ENCODE data around the gene TDRD10.

Gene TDRD10

DNA sequence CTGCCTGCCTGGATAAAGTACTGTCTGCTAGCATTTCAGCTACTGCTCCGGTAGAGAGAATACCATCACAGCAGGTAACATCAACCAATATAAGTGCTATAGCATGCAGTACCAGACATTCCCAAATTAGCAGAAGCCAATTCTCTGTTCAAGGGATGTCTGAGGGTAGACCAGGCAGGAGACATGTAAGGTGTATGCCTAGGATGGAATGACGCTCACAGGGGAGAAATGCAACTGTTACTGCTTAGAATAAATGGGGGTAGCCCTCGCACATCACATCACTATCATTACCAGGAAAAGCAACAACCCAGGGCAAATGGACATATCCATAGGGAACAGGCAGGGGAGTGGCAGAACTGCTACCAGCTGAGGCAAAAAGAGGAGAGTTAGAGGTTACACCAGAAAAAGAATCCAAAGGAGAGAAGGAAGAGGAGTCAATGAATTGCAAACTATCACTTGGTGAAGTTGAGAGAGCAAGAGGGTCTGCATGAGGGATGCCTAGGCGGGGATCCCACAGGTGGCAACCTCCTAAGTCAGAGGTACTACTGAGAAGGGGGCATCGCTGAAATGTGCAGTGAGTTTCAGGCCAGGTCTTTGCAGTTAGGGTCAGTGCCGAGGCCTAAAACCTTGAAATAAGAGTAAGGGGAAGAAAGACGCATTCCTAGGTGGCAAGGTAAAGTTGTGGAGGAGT is 55.4 kb downstream of the TDRD10 start:
- ATAC-seq (replicated peaks) (no peak), DNase-seq (no peak)
- Mint-ChIP-seq H3K27me3 (no peaks in the 10 kb centered on the region), H3K27ac (peak overlapping the region; percentile 88 to 92), H3K9me3 (no peaks in the 10 kb centered on the region), H3K4me1 (ENCODE audit: low read depth in 2 of 2) (peaks cover 33 to 40% of the 10 kb centered on the region in 2 donors), H3K4me3 (peak overlapping the region; percentile 91 to 92), H3K36me3 (ENCODE audit: insufficient read depth) (peaks cover 53% of the 10 kb centered on the region)

- Mint-ChIP-seq H3K9me3 (no peaks in the 10 kb centered on the region), H3K4me3 (peak within 1 kb of the TSS; percentile 93 to 94), H3K36me3 (ENCODE audit: insufficient read depth) (peaks cover 46% of the 10 kb centered on the region), H3K27me3 (no peaks in the 10 kb centered on the region), H3K27ac (peak within 1 kb of the TSS; percentile 88 to 92), H3K4me1 (ENCODE audit: low read depth in 2 of 2) (peaks cover 33 to 40% of the 10 kb centered on the region in 2 donors)
- ATAC-seq (replicated peaks) (peak; percentile 1), DNase-seq (peak; percentile 25 to 31 (median 29))
These were observed 56.1 kb downstream of the TDRD10 start, which contains the start of gene UBE2Q1 for GRCh38 chr1:154557939-154558719. UBE2Q1 (minus strand) TSS chr1:154558662; CDS start chr1:154558553, 109 bp downstream.

GRCh38 chr1:154558720-154559465 is 56.9 kb downstream of the TDRD10 start:
- Mint-ChIP-seq H3K4me1 (ENCODE audit: low read depth in 2 of 2) (peaks cover 29 to 40% of the 10 kb centered on the region in 2 donors), H3K4me3 (peak overlapping the region; percentile 93 to 94)
- ATAC-seq (replicated peaks): peak; percentile 90

GRCh38 chr1:154559466-154560044 is 57.5 kb downstream of the TDRD10 start:
- DNase-seq (peak; percentile 81 to 84 (median 83)), ATAC-seq (replicated peaks) (peak; percentile 43)
- no peaks in the 10 kb centered on the region for H3K27me3 Mint-ChIP-seq
- no peaks in the 10 kb centered on the region for H3K9me3 Mint-ChIP-seq
- H3K36me3 Mint-ChIP-seq (ENCODE audit: insufficient read depth): peaks cover 35% of the 10 kb centered on the region
- H3K4me1 Mint-ChIP-seq (ENCODE audit: low read depth in 2 of 2): peaks cover 29 to 39% of the 10 kb centered on the region in 2 donors
- peak overlapping the region; percentile 93 to 94 for H3K4me3 Mint-ChIP-seq
- H3K27ac Mint-ChIP-seq: peak overlapping the region; percentile 88 to 92

More at GRCh38 chr1:154558720-154559465, 56.9 kb downstream of the TDRD10 start:
- no peaks in the 10 kb centered on the region for H3K9me3 Mint-ChIP-seq
- H3K36me3 Mint-ChIP-seq (ENCODE audit: insufficient read depth): peaks cover 41% of the 10 kb centered on the region
- DNase-seq: peak; percentile 99 to 100 (median 99)
- no peaks in the 10 kb centered on the region for H3K27me3 Mint-ChIP-seq
- peak overlapping the region; percentile 88 to 92 for H3K27ac Mint-ChIP-seq

- H3K4me3 Mint-ChIP-seq: no peak overlapping the region
- H3K36me3 Mint-ChIP-seq (ENCODE audit: insufficient read depth): peaks cover 4% of the 10 kb centered on the region
- DNase-seq (no peak), ATAC-seq (replicated peaks) (no peak)
- H3K27me3 Mint-ChIP-seq: peaks cover 36 to 55% of the 10 kb centered on the region in 2 donors
- peaks cover 0 to 2% of the 10 kb centered on the region in 2 donors for H3K9me3 Mint-ChIP-seq
- H3K4me1 Mint-ChIP-seq (ENCODE audit: low read depth in 2 of 2): peaks cover 8 to 9% of the 10 kb centered on the region in 2 donors
- no peak overlapping the region for H3K27ac Mint-ChIP-seq
These were observed 63.9 kb downstream of the TDRD10 start for GRCh38 chr1:154565876-154566275.

- ATAC-seq (replicated peaks): peak; percentile 99
- H3K4me1 Mint-ChIP-seq (ENCODE audit: low read depth in 2 of 2): peaks cover 8 to 9% of the 10 kb centered on the region in 2 donors
- no peak within 1 kb of the TSS for H3K27ac Mint-ChIP-seq
- DNase-seq: peak; percentile 70 to 78 (median 73)
- peaks cover 4% of the 10 kb centered on the region for H3K36me3 Mint-ChIP-seq (ENCODE audit: insufficient read depth)
- peaks cover 36 to 65% of the 10 kb centered on the region in 2 donors for H3K27me3 Mint-ChIP-seq
- H3K9me3 Mint-ChIP-seq: peaks cover 0 to 2% of the 10 kb centered on the region in 2 donors
- peak within 1 kb of the TSS; percentile 49 to 59 for H3K4me3 Mint-ChIP-seq
These were observed 65.6 kb downstream of the TDRD10 start, which contains the start of gene CHRNB2 for GRCh38 chr1:154567386-154568156. CHRNB2 (plus strand) TSS chr1:154567778; CDS start chr1:154568045, 267 bp downstream.

DNA sequence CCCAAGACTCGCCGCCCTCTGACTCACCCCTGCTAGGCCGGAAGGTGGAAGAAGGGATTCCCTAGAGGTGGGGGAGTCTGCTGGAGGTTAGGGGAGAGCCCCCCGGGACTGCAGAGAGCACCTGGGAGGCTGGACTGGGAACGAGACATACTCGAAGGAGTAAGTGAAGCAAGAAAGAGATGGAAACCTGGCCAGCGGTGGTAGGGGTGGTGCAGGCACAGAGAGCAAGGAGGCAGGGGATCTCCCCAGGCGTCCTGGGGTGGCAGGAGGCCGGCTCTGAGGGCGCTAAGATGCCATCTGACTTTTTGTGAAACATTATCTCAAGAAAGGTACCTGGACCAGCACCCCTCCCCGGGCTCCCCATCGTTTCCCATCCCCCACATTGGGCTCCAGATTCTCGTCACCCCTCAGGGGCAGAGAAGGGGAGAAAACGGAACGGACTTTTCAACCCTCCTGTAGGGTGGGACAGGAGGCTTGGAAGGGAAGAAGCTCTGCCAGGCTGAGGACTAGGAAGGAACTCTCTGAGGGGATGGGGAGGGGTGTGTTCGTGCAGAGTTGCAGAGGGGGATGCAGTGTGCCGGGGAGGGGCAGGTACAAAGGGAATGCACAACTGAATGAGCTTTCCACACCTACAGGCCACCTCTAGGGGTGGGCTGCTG is 66.3 kb downstream of the TDRD10 start:
- H3K27ac Mint-ChIP-seq: no peak overlapping the region
- peak in 1 of 3 experiments; percentile 6 for DNase-seq
- peak overlapping the region in 1 of 2 donors; percentile 59 for H3K4me3 Mint-ChIP-seq
- H3K9me3 Mint-ChIP-seq: peaks cover 0 to 2% of the 10 kb centered on the region in 2 donors
- peaks cover 4% of the 10 kb centered on the region for H3K36me3 Mint-ChIP-seq (ENCODE audit: insufficient read depth)
- H3K27me3 Mint-ChIP-seq: peaks cover 39 to 65% of the 10 kb centered on the region in 2 donors
- peaks cover 9 to 13% of the 10 kb centered on the region in 2 donors for H3K4me1 Mint-ChIP-seq (ENCODE audit: low read depth in 2 of 2)
- peak; percentile 13 for ATAC-seq (replicated peaks)

- peaks cover 7% of the 10 kb centered on the region for H3K36me3 Mint-ChIP-seq (ENCODE audit: insufficient read depth)
- peaks cover 15% of the 10 kb centered on the region in 2 donors for H3K4me1 Mint-ChIP-seq (ENCODE audit: low read depth in 2 of 2)
- ATAC-seq (replicated peaks) (no peak), DNase-seq (no peak)
- no peak overlapping the region for H3K4me3 Mint-ChIP-seq
- H3K9me3 Mint-ChIP-seq: peaks cover 0 to 2% of the 10 kb centered on the region in 2 donors
- H3K27ac Mint-ChIP-seq: no peak overlapping the region
- peaks cover 27 to 48% of the 10 kb centered on the region in 2 donors for H3K27me3 Mint-ChIP-seq
These were observed 69.4 kb downstream of the TDRD10 start for GRCh38 chr1:154571244-154571963.

GRCh38 chr1:154571964-154572288 is 69.9 kb downstream of the TDRD10 start:
- Mint-ChIP-seq H3K27ac (no peak overlapping the region), H3K9me3 (peaks cover 0 to 2% of the 10 kb centered on the region in 2 donors), H3K27me3 (peaks cover 21 to 42% of the 10 kb centered on the region in 2 donors), H3K4me3 (no peak overlapping the region), H3K4me1 (ENCODE audit: low read depth in 2 of 2) (peaks cover 15% of the 10 kb centered on the region in 2 donors), H3K36me3 (ENCODE audit: insufficient read depth) (peaks cover 7% of the 10 kb centered on the region)
- ATAC-seq (replicated peaks) (no peak), DNase-seq (no peak)

DNA sequence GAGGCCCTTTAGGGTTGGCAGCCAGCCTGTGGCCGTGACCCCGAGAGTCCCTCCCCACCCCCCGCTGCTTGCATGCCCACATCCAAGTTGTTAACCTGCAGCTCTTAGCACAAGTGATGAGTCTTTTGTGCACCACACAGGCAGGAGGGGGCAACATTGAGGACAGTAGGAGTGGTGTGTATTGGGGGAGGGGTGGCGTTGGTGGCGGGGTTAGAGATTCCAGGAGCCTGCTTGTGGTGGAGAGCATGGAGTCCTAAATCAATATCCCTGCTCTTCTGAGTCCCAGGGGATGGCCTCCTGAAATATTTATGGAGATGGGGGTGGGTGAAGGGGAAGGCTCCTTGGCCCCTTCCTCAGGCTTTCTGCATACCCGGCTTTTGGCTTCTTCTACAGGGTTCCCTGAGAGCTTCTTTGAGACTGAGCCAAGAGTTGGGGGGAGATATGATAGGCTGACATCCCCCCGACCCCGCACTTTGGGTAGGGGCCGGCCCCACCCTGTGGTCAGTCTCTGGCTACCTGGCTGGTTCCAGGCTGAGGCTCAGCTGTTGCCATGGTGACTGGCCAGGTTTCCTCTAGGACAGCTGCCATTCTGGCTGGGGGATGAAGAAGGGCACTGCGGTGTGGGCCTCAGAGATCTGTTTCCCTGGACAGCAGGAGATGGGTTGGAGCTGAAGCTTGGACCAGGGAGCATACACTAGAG is 70.6 kb downstream of the TDRD10 start:
- DNase-seq (no peak), ATAC-seq (replicated peaks) (no peak)
- H3K9me3 Mint-ChIP-seq: no peaks in the 10 kb centered on the region
- H3K27me3 Mint-ChIP-seq: peaks cover 14 to 35% of the 10 kb centered on the region in 2 donors
- no peak overlapping the region for H3K27ac Mint-ChIP-seq
- H3K4me3 Mint-ChIP-seq: no peak overlapping the region
- peaks cover 3% of the 10 kb centered on the region for H3K36me3 Mint-ChIP-seq (ENCODE audit: insufficient read depth)
- H3K4me1 Mint-ChIP-seq (ENCODE audit: low read depth in 2 of 2): peaks cover 11 to 12% of the 10 kb centered on the region in 2 donors

DNA sequence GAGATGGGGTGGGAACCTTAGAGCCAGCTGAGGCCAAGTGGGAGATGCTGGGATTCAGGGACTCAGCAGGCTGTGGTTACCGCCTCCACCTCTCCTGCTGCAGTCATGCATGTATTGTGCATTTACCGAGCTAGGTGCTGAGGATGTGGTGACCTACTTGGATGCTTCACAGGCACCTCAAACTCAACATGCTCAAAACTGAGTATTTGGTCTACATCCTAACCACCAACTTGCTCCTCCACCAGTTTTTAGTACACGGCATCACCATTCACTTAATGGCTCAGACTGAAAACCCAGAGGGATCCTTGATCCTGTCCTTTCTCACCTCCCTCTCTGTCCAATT is 71.1 kb downstream of the TDRD10 start:
- ATAC-seq (replicated peaks) (no peak), DNase-seq (no peak)
- Mint-ChIP-seq H3K9me3 (no peaks in the 10 kb centered on the region), H3K27me3 (peaks cover 9 to 30% of the 10 kb centered on the region in 2 donors), H3K36me3 (ENCODE audit: insufficient read depth) (peaks cover 3% of the 10 kb centered on the region), H3K4me3 (no peak overlapping the region), H3K27ac (no peak overlapping the region), H3K4me1 (ENCODE audit: low read depth in 2 of 2) (peaks cover 6 to 7% of the 10 kb centered on the region in 2 donors)

Measured in effector memory CD8-positive, alpha-beta T cell (primary cell).